Endothelial cell (in vitro differentiated cells): ENCODE data around the gene TMEM231. TPM values are rescaled to one million over a fixed set of nuclear protein-coding genes. Genes with fewer than 3 reads are reported as not detected.

Experiments used
- DNase-seq: peaks from one replicate; pipeline ENCODE4 v3.0.0; 2021; ENCODE audit warnings: low spot score
- H3K27ac Mint-ChIP-seq: one replicate; pipeline ENCODE4 v1.8.0; 2021; ENCODE audit warnings: mixed read lengths, inconsistent platforms; ENCODE audit not compliant: unreplicated experiment
- H3K27me3 Mint-ChIP-seq: one replicate; pipeline ENCODE4 v1.8.0; 2021; ENCODE audit warnings: mild to moderate bottlenecking, moderate library complexity, mixed read lengths, inconsistent platforms; ENCODE audit not compliant: unreplicated experiment
- H3K36me3 Mint-ChIP-seq: one replicate; pipeline ENCODE4 v1.8.0; 2021; ENCODE audit warnings: mild to moderate bottlenecking, low read depth, mixed read lengths, inconsistent platforms; ENCODE audit not compliant: unreplicated experiment
- H3K4me1 Mint-ChIP-seq: one replicate; pipeline ENCODE4 v1.8.0; 2021; ENCODE audit warnings: mild to moderate bottlenecking, mixed read lengths, inconsistent platforms; ENCODE audit not compliant: unreplicated experiment
- H3K4me3 Mint-ChIP-seq: one replicate; pipeline ENCODE4 v1.8.0; 2021; ENCODE audit warnings: mild to moderate bottlenecking, mixed read lengths, inconsistent platforms; ENCODE audit not compliant: unreplicated experiment
- H3K9me3 Mint-ChIP-seq: one replicate; pipeline ENCODE4 v1.8.0; 2021; ENCODE audit warnings: mixed read lengths, inconsistent platforms; ENCODE audit not compliant: unreplicated experiment
- total RNA-seq: library from RNA; stranded (reverse); fragmentation: NEBNext Ultra II Directional; extraction: Animal tissue kit (Norgen Biotek cat#: 25700); gene quantifications from one replicate; pipeline ENCODE4 v1.2.1, GENCODE V29; 2021; ENCODE audit not compliant: unreplicated experiment
- TF ChIP-seq, protein P1 (sequence below): fragments of 200-600 bp; sonication (generic); IDR thresholded peaks from one replicate; pipeline ENCODE4 v1.5.0; 2021; ENCODE audit warnings: antibody characterized with exemption; ENCODE audit not compliant: unreplicated experiment

Gene TMEM231
- total RNA-seq, 1 donor from 2014 or later = 14.5 TPM

DNA sequence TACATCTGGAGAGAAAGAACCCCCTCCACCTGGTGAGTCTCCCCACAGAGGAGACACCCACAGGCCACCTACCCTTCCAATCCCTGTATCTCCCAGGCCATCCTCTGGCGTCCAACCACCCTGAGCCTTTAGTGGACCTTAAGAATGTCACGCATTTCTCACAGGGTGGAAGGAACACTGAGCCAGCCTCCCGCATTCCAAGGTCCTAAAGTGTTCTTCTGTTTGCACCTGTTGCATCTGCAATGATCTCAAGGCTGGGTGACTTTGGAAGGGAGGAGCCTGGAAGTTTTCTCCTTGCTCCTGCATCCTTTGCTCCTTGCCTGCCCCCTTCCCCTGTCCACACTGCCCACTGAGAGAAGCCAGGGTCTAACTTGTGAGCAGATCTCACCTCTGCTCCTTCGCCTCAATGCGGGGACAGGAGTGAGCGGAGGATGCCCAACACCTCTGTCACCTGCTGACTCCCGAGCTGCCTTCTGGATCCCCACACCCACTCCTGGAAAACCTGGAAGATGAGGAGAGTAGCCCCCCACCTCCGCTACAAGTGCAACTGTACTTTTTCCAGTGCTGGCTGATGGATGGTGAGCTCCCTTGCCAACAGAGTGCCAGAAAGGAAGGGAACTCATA, 23.8 kb downstream of the TMEM231 start:
- TF ChIP-seq, protein P1, sequence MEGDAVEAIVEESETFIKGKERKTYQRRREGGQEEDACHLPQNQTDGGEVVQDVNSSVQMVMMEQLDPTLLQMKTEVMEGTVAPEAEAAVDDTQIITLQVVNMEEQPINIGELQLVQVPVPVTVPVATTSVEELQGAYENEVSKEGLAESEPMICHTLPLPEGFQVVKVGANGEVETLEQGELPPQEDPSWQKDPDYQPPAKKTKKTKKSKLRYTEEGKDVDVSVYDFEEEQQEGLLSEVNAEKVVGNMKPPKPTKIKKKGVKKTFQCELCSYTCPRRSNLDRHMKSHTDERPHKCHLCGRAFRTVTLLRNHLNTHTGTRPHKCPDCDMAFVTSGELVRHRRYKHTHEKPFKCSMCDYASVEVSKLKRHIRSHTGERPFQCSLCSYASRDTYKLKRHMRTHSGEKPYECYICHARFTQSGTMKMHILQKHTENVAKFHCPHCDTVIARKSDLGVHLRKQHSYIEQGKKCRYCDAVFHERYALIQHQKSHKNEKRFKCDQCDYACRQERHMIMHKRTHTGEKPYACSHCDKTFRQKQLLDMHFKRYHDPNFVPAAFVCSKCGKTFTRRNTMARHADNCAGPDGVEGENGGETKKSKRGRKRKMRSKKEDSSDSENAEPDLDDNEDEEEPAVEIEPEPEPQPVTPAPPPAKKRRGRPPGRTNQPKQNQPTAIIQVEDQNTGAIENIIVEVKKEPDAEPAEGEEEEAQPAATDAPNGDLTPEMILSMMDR = no peak
- no peaks in the 10 kb centered on the region for H3K36me3 Mint-ChIP-seq
- no peak overlapping the region for H3K27ac Mint-ChIP-seq
- H3K27me3 Mint-ChIP-seq = peaks cover 3% of the 10 kb centered on the region
- no peaks in the 10 kb centered on the region for H3K9me3 Mint-ChIP-seq
- peak overlapping the region; percentile 25 for H3K4me3 Mint-ChIP-seq
- DNase-seq = no peak
- no peaks in the 10 kb centered on the region for H3K4me1 Mint-ChIP-seq

DNA sequence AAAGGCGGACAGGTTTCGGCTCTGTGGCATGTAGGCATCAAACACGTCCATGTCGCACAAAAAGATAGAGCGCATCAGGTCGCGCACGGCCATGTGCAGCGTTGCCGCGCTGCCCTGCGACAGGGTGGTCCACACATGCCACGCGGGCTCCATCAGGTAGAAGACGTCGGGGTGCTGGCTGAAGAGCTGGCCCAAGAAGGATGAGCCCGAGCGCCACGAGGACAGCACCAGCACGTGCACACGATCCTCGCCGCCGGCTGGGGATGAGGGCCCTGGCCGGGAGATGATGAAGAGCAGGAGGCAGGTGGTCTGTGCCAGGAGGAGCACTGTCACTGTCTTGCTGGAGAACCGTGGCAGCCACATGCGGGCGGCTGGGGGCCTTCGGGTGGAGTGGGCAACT, 26.1 kb downstream of the TMEM231 start:
- TF ChIP-seq, protein P1 = no peak
- no peak for DNase-seq
- H3K27me3 Mint-ChIP-seq = peaks cover 3% of the 10 kb centered on the region
- H3K9me3 Mint-ChIP-seq = no peaks in the 10 kb centered on the region
- no peak overlapping the region for H3K27ac Mint-ChIP-seq
- no peak overlapping the region for H3K4me3 Mint-ChIP-seq
- no peaks in the 10 kb centered on the region for H3K36me3 Mint-ChIP-seq
- H3K4me1 Mint-ChIP-seq = no peaks in the 10 kb centered on the region

DNA sequence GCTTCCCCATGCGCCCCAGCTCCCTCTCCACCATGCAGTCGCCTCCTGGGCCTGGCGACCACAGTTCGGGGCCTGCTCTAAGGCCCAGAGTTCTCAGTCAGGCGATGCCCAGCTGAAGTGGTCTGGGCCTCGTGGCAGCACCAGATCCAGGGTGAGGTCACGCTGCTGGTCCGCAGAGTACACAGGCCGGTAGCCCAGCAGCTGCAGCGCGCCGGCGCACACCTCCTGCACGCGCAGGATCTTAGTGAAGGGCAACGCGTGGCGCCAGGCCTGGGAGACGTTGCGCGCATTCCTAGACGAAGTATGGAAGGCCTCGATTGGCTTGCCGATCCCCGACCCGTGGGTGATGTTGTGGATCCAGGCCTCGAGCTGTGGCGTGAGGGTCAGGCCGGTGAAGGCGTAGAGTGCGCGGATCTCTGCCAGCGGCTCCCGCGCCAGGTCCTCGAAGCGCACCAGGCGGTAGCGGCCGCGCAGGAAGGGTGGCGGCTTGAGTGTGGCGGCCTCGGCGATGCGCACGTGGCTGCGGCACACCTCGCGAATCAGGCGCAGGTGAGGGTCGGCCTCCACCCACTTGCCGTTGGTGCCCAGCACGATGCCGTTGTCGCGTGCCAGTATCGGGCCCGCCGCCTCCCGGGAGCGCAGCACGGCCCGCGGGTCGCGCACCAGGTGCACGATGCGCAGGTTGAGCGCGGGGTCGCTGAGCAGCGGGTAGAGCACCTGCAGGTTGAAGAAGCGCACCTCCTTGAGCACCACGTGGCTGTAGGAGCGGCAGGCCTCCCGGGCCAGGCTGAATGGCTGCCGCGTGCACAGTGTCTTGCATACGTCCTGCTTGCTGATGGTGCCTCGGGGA, 26.8 kb downstream of the TMEM231 start:
- peaks cover 3% of the 10 kb centered on the region for H3K27me3 Mint-ChIP-seq
- no peak for DNase-seq
- no peaks in the 10 kb centered on the region for H3K4me1 Mint-ChIP-seq
- no peaks in the 10 kb centered on the region for H3K36me3 Mint-ChIP-seq
- no peak overlapping the region for H3K27ac Mint-ChIP-seq
- no peaks in the 10 kb centered on the region for H3K9me3 Mint-ChIP-seq
- no peak overlapping the region for H3K4me3 Mint-ChIP-seq
- TF ChIP-seq, protein P1 = no peak

DNA sequence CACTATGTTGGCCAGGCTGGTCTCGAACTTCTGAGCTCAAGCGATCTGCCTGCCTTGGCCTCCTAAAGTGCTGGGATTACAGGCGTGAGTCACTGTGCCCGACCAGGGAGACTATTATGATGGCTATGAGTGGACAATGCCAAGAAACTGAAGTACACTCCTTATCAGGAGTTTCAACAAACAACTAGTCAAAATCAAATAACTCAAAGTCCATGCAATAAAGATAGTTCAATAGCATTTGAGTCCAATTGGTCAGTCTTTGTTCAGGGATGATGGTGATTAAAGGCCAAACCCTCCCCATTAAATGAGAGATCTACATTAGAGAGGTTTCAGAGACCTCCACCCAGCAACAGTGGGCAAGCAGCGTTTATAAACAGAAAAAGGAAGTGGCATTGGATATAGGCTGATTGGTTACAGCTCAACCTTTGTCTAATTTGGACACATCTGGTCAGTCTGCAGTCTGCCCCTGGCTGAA, 28.2 kb downstream of the TMEM231 start:
- Mint-ChIP-seq H3K36me3 (no peaks in the 10 kb centered on the region), H3K27me3 (peaks cover 3% of the 10 kb centered on the region), H3K9me3 (no peaks in the 10 kb centered on the region), H3K4me3 (no peak overlapping the region), H3K4me1 (no peaks in the 10 kb centered on the region), H3K27ac (peak overlapping the region; percentile 38)
- no peak for DNase-seq
- TF ChIP-seq, protein P1 = no peak
